ENCODE measurements around the gene IGSF21. TPM values are rescaled to one million over a fixed set of nuclear protein-coding genes. Genes with fewer than 3 reads are reported as not detected.

The IGSF21 gene
- total RNA-seq, 1 donor, result not detected

DNA sequence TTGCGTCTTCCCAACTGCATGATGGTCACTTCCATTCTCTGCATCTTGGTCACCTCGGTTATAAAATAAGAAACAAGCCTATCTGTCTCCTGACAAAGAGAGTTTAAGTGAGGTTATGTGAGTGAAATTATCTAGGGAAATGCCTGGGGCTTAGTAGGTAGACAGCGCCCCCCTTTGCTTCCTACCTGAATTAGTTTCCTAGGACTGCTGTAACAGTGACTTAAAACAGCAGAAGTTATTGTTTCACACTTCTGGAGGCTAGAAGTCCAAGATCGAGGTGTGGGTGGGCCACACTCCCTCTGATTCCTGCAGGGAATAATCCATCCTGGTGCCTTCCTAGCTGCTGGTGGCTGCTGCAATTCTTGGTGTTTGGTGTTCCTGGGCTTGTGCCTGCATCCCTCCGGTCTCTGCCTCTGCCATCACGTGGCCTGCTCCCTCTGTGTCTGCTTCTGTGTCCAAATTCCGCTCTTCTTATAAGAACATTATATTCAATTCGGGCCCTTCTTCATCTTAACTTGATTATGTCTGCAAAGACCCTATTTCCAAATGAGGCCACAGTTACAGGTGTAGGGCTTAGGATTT is 92.6 kb downstream of the IGSF21 start:
- H3K9me3 ChIP-seq (ENCODE audit: low read depth, low read length), result no peaks in the 10 kb centered on the region
- no peak overlapping the region for H2AFZ ChIP-seq (ENCODE audit: low read length)
- no peaks in the 10 kb centered on the region for H3K79me2 ChIP-seq (ENCODE audit: insufficient read depth, low read length)
- no peak for TF ChIP-seq CTCF (IDR thresholded peaks at IDR 0.05; ENCODE audit: extremely low read depth, low read depth, low read length)
- H4K20me1 ChIP-seq (ENCODE audit: insufficient read depth, low read length), result no peaks in the 10 kb centered on the region
- no peaks in the 10 kb centered on the region for H3K27me3 ChIP-seq (ENCODE audit: insufficient read depth, low read length)
- no peak overlapping the region for H3K4me3 ChIP-seq (ENCODE audit: insufficient read depth, low read length)
- H3K36me3 ChIP-seq (ENCODE audit: insufficient read depth, low read length), result no peaks in the 10 kb centered on the region
- DNase-seq (ENCODE audit: insufficient read length, low spot score, missing footprints), result no peak
- no peak overlapping the region for H3K27ac ChIP-seq (ENCODE audit: low read depth, low read length)
- H3K4me1 ChIP-seq (ENCODE audit: insufficient read depth, low read length), result no peaks in the 10 kb centered on the region
- no peak overlapping the region for H3K4me2 ChIP-seq (ENCODE audit: insufficient read depth, low read length)

DNA sequence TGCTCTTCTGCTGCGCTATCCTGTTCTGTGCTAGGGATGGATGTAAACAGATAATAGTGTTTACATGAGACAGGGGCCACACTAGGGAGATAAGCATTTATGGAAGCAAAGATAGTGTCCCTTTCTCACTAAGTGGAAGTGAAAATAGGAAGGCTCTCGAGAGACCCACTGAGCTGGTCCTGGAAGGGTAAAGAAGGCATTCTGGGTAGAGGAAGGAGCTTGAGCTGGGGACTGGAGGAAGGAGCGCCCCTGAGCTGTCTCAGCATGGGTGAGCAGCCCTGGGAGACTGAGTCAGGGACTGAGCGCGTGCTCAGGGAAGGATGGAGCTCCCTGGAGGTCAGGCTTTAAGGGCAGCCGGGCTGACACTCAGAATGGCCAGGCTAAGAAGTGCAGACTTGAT is 93.3 kb downstream of the IGSF21 start:
- no peak overlapping the region for H3K4me3 ChIP-seq (ENCODE audit: insufficient read depth, low read length)
- H2AFZ ChIP-seq (ENCODE audit: low read length), result no peak overlapping the region
- H3K4me2 ChIP-seq (ENCODE audit: insufficient read depth, low read length), result no peak overlapping the region
- H3K9me3 ChIP-seq (ENCODE audit: low read depth, low read length), result no peaks in the 10 kb centered on the region
- H3K79me2 ChIP-seq (ENCODE audit: insufficient read depth, low read length), result no peaks in the 10 kb centered on the region
- no peaks in the 10 kb centered on the region for H3K36me3 ChIP-seq (ENCODE audit: insufficient read depth, low read length)
- no peaks in the 10 kb centered on the region for H3K4me1 ChIP-seq (ENCODE audit: insufficient read depth, low read length)
- no peaks in the 10 kb centered on the region for H4K20me1 ChIP-seq (ENCODE audit: insufficient read depth, low read length)
- no peaks in the 10 kb centered on the region for H3K27me3 ChIP-seq (ENCODE audit: insufficient read depth, low read length)
- no peak for TF ChIP-seq CTCF (IDR thresholded peaks at IDR 0.05; ENCODE audit: extremely low read depth, low read depth, low read length)
- no peak overlapping the region for H3K27ac ChIP-seq (ENCODE audit: low read depth, low read length)
- no peak for DNase-seq (ENCODE audit: insufficient read length, low spot score, missing footprints)

GRCh38 chr1:18201997-18202719 is 94.6 kb downstream of the IGSF21 start:
- Histone ChIP-seq H3K4me3 (ENCODE audit: insufficient read depth, low read length) (no peak overlapping the region), H2AFZ (ENCODE audit: low read length) (no peak overlapping the region), H4K20me1 (ENCODE audit: insufficient read depth, low read length) (no peaks in the 10 kb centered on the region), H3K36me3 (ENCODE audit: insufficient read depth, low read length) (no peaks in the 10 kb centered on the region), H3K9me3 (ENCODE audit: low read depth, low read length) (no peaks in the 10 kb centered on the region), H3K79me2 (ENCODE audit: insufficient read depth, low read length) (no peaks in the 10 kb centered on the region), H3K27me3 (ENCODE audit: insufficient read depth, low read length) (no peaks in the 10 kb centered on the region), H3K27ac (ENCODE audit: low read depth, low read length) (no peak overlapping the region), H3K4me1 (ENCODE audit: insufficient read depth, low read length) (no peaks in the 10 kb centered on the region), H3K4me2 (ENCODE audit: insufficient read depth, low read length) (no peak overlapping the region)
- TF ChIP-seq CTCF (IDR thresholded peaks at IDR 0.05; ENCODE audit: extremely low read depth, low read depth, low read length), result no peak
- DNase-seq (ENCODE audit: insufficient read length, low spot score, missing footprints), result no peak

DNA sequence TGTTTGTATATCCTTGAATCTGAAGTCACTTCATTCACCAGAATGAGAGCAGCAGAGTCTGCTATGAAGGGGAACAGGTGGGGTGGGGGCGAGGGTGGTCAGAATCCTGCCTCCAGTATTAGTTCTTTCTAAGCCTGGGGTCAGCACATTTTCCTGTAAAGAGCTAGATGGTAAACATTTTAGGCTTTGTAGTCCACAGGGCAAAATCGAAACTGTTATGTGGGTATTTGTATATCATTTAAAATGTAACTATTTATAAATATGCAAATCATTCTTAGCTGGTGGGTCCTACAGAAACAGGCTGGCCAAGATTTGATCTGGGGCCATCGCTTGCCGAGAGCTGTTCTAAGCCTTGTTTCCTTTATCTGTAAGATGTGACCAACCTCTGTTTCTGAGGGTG is 96.0 kb downstream of the IGSF21 start:
- Histone ChIP-seq H3K4me1 (ENCODE audit: insufficient read depth, low read length) (no peaks in the 10 kb centered on the region), H3K36me3 (ENCODE audit: insufficient read depth, low read length) (no peaks in the 10 kb centered on the region), H3K4me2 (ENCODE audit: insufficient read depth, low read length) (no peak overlapping the region), H3K27ac (ENCODE audit: low read depth, low read length) (no peak overlapping the region), H2AFZ (ENCODE audit: low read length) (no peak overlapping the region), H3K79me2 (ENCODE audit: insufficient read depth, low read length) (no peaks in the 10 kb centered on the region), H3K27me3 (ENCODE audit: insufficient read depth, low read length) (no peaks in the 10 kb centered on the region), H3K9me3 (ENCODE audit: low read depth, low read length) (no peaks in the 10 kb centered on the region), H3K4me3 (ENCODE audit: insufficient read depth, low read length) (no peak overlapping the region), H4K20me1 (ENCODE audit: insufficient read depth, low read length) (no peaks in the 10 kb centered on the region)
- no peak for TF ChIP-seq CTCF (IDR thresholded peaks at IDR 0.05; ENCODE audit: extremely low read depth, low read depth, low read length)
- DNase-seq (ENCODE audit: insufficient read length, low spot score, missing footprints), result no peak
